ENCODE data around the gene CDH4. TPM values are rescaled to one million over a fixed set of nuclear protein-coding genes. Genes with fewer than 3 reads are reported as not detected.

Gene CDH4
- total and polyA plus RNA-seq, 2 donors (not counting 3 experiments of a cell fraction or from before 2014, with no cell fraction given): 0.17 to 0.51 TPM

- dilution Hi-C loops (cut with MboI; ENCODE audit: extremely low pct_ligation_motif_present, low sequenced_read_pairs): no loop called here
- H3K27ac ChIP-seq (ENCODE audit: insufficient read depth, low read depth, low read length): no peak overlapping the region
- DNase-seq (ENCODE audit: low read depth, low spot score) (no peak), FAIRE-seq (no peak)
- H3K4me1 ChIP-seq (ENCODE audit: control insufficient read depth, extremely low read depth, insufficient read depth, low read length): no peaks in the 10 kb centered on the region
- no peak overlapping the region for H3K4me3 ChIP-seq (replicated peaks in 1 of 3; ENCODE audit: insufficient read depth in 1 of 3, low read depth in 1 of 3, low read length in 3 of 3)
- H3K36me3 ChIP-seq (ENCODE audit: control insufficient read depth in 2 of 2, extremely low read depth in 1 of 2, insufficient read depth in 2 of 2, low read length in 2 of 2): no peaks in the 10 kb centered on the region
- ChIA-PET CTCF (no interaction called here), POLR2A (no interaction called here)
- BruUV-seq (replicated peaks): no TSS peak
- H3K27me3 ChIP-seq (ENCODE audit: control insufficient read depth in 2 of 2, insufficient read depth in 2 of 2, low read length in 2 of 2): no peaks in the 10 kb centered on the region
- H3K9ac ChIP-seq (replicated peaks; ENCODE audit: extremely low read depth, insufficient read depth, low read length): no peak overlapping the region
- no peaks in the 10 kb centered on the region for H4K20me1 ChIP-seq (replicated peaks; ENCODE audit: control insufficient read depth, extremely low read depth, insufficient read depth, low read length)
- no peak overlapping the region for H3K4me2 ChIP-seq (ENCODE audit: insufficient read depth, low read length)
- H3K9me1 ChIP-seq (replicated peaks; ENCODE audit: control insufficient read depth, extremely low read depth, insufficient read depth, low read length): no peaks in the 10 kb centered on the region
- H3K9me3 ChIP-seq (replicated peaks; ENCODE audit: control insufficient read depth, insufficient read depth, low read length): no peaks in the 10 kb centered on the region
- TF ChIP-seq MAX (IDR thresholded peaks at IDR 0.05; ENCODE audit: insufficient read depth, insufficient read length) (no peak), MYC (IDR thresholded peaks at IDR 0.05; ENCODE audit: low read depth, low read length) (no peak), POLR2AphosphoS5 (IDR thresholded peaks at IDR 0.05; ENCODE audit: insufficient read depth, low read depth, low read length) (no peak), EZH2 (IDR thresholded peaks at IDR 0.05; ENCODE audit: borderline replicate concordance, low read depth, low read length, severe bottlenecking) (no peak), POLR2A (IDR thresholded peaks at IDR 0.05; ENCODE audit: low read depth, low read length) (no peak), FOS (IDR thresholded peaks at IDR 0.05; ENCODE audit: borderline replicate concordance, insufficient read depth, low read length) (no peak), CTCF (IDR thresholded peaks at IDR 0.05; ENCODE audit: extremely low read depth in 1 of 2, insufficient read depth in 1 of 2, low read depth in 1 of 2, low read length in 2 of 2) (no peak), GATA2 (IDR thresholded peaks at IDR 0.05; ENCODE audit: insufficient read depth, insufficient read length, low read depth, low read length) (no peak), JUN (IDR thresholded peaks at IDR 0.05; ENCODE audit: borderline replicate concordance, insufficient read depth, insufficient read length, low read depth) (no peak)
- no peak overlapping the region for H2AFZ ChIP-seq (ENCODE audit: low read depth, low read length)
- intact Hi-C loops (cut with micrococcal nuclease): no loop called here
- no peaks in the 10 kb centered on the region for H3K79me2 ChIP-seq (ENCODE audit: control insufficient read depth, insufficient read depth, low read length)
Measured at GRCh38 chr20:61304750-61305149, 52.7 kb downstream of the CDH4 start.

All from endothelial cell of umbilical vein (primary cell).